Stimulated activated naive CD4-positive, alpha-beta T cell (primary cell): ENCODE data around the gene SYT7.

Source experiments
- DNase-seq, 6 experiments: peaks; one replicate each; lab custom pipeline; 2025; lab: John Stamatoyannopoulos, UW

SYT7 gene

DNA sequence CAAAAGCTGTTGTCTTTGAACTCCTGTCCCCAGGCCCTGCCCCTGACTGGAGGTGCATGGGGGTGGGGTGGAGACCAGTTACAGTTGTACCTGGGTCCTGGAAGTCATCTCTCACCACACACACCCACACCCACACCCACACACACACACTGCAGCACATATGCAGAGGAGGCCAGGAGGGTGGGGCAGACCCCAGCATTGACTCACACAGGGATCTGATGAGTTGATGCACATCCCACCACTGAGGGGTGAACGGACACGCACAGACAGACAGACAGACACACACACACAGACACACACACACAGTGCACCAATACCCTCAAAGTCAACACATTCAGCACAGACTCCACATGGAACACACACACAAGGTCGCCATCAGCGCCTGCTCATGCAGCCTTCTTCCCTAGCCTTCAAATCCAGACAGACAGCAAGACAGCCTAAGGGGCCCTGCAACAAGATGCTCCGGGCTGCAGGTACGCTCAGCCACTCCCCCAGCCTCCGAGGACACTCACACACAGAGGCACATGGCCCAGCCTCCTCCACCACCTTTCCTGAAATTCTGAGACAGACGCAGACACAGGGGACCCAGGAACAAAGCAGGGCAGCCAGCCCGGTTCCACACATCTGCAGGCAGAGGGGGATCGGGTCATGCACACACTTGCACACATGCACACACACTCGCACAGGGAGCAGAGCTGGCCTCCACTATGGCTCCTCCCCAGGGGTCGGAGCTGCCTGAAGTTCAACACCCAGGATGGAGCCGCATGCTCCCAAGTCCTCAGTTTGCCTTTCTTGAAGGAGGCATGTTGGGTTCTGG lies 26.5 kb downstream of the SYT7 start:
- DNase-seq = no peak

DNA sequence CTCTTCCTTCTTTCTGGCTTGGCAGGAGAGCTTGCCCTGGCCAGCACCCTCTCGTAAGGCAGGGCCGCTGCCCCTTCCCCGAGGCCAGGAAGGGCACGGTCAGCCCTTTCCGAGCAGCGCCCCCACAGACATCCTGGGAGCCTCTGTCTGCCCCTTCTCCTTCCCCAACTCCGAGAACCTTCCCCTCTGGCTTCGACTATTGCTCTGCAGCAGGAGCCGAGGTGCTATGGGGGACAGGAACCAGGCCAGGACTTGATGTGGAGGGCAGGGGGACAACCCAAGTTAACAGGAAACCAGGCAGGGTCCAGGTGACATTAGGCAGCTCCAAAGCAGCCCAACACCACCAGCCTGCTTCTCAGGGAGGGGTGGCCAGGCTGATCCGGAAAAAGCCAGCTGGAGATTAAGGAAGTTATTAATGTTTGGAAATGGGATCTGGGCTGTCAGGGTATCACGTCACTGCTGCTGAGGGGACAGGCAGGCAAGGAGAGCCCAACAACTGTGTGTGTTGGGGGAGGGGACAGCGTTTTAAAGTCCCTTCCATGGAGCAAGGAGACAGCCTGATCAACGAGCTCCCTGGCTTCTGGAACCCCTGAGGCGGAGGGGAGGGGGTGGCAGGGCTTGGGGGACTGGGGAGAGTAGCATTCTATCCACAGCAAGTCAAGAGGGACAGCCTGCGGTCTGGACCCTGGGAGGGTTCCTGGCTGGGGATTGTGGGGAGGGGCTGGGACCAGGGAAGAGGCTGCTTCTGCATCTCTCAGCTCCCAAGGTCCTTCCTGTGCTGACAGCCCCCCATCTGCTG lies 27.3 kb downstream of the SYT7 start:
- DNase-seq = no peak

DNA sequence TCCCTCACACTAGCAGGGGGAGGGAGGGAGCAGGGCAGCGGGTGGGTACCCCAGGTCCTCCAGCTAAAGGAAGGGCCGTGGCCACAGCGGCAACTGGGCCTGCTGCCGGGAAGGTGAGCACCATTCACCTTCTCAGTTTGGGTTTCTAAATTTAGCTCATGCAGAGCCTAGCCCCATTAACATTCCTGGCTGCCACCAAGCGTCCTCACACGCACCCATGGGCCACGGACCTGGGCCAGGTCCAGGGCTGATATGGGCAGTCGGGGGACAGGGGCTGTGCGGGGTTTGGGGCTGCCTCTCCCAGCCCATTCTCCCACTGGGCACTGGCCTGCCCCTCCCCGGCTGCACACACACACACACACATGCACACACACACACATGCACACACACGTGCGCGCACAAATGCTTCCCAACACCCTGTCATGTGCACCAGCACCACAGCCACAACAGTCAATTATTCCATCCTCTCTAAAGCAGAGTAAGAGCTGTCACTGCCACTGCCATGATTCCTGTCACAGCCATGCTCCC lies 28.7 kb downstream of the SYT7 start:
- DNase-seq = no peak

DNA sequence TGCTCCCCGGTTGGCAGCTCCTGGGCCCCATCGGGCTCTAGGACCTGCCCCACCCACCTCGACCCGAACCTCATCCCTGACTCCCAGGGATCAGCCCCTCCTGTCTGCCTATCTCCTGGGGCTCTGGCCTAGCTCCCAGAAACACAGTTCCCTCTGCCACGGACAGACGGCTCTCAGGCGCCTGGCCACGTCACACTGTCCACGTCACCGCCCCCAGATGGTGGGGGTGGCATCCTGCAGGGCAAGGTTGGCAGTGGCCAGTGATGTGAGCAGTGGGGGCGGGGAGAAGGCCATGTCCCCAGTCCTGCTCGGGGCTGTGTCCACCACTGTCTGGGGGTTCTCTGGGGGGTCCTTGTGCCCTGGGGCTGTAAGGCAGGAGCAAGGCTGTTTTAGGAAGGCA lies 29.2 kb downstream of the SYT7 start:
- no peak for DNase-seq

DNA sequence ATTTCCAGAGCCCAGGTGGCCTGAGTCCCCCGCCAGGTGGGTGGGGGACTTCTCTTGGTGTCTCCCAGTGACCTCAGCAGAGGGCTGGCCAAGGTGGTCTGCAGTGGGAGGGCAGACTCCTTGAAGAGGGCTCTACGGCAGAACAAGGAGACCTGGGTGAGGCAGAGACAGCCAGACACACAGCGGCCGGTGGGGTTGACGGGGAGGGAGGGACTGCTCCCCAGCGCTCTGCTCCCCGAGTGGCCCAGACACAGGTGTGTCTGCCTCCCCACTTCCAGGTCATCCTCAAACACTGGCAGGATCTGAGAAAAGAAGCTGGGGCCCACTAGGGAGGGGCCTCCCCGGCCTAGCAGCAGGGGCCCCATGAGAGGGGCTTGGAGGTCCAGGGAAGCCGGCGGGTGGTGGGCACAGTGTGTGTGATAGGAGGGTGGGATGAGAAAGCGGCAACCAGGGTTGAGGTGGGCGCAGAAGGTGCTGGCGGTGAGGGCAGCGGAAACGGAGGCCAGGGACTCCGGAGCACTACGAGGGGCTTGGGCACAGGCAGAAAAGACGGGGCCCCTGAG lies 30.1 kb downstream of the SYT7 start:
- DNase-seq = no peak

DNA sequence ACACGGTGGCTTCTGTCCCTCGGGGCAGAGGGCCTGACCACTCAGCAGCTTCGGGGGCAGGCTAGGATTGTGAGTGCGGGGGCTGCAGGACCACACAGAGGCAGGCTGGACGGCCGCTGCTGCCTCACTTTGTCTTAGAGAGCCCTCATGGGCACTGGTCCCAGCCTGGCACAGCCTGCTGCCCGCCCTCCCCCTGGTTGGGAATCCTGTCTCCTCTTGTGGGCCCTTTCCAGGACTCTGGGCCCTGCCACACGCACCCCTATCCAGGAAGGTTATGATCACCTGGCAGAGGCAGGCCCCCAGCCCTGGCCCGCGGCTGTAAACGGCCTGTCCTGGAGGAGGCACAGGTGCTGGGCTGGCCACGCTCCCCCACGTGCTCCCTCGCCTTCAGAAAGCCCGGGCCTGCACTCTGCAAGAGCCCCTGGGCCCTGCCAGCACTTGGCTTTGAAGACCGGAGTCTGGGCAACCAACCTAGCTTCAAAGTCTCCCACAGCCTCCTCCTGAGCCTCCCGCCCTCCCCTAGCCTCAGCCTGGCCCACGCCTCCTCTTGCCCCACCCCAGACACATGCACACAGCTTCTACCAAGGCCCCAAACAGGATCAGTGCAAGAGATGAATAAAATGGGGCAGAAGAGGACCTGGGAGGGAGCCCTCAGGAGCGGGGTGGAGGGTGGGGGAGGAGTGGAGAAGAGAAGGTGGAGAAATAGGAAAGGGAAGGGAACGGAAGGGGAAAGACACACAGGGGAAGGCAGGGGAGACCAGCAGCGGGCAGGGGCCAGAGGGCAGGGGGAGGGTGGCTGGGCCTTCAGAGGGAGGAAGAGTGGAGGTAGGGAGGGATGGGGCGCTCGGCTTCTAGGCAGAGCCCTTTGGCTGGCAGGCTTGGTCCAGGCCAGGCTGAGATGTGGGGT lies 31.0 kb downstream of the SYT7 start:
- DNase-seq = no peak

DNA sequence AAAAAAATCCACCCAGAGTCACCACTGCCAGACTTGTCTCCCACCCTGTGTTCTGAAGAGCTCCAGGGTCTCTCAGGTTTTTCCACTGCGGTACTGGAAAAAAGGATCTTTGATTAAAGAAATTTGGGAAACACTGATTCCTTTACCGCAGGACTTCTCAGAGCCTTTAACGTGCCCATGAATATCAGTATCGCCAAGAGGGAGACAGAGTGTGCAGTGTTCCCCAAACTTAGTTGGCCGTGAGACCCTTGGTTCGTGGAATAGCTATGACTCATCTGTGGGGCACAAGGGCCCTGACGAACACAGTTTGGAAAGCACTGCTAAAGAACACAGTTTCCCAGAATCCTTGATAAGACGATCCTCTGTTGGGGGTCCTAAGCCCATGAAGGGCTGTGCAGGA lies 31.7 kb downstream of the SYT7 start:
- DNase-seq = no peak

DNA sequence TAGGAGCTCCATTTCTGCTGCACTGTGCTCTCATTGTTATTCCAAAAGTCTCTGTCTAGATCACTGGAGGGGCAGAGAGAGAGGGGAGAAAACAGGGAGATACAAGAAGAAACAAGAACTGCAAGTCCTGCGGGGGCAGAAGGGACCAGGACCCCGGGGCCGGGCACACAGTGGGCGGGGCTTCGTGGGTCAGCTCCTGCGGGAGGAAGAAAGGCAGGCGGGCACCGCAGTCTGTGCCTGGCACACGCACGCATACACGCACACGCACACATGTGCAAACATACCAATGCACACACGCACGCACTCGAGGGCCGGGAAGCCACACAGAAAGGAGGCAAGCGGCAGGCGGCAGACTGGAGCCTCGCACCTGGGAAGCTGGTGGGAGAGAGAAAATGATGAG lies 33.6 kb downstream of the SYT7 start:
- DNase-seq = no peak

DNA sequence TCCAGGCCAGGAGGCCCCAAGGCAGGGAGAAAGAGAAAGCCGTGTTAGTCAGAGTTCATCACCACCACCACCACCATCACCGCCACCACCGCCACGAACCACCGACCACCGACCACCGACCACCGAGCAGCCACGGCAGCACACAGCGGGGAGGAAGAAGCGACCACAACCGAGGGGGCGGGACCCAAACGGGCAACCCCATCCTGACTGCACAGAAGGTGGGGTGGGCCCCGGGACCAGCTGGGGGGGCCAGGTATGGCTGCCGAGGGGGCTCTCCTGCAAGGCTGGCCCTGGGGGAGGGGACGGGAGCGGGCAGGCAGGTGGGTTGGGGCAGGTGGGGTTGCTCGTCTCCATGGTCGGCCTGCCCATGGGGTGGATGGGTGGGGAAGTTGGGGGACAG lies 34.2 kb downstream of the SYT7 start:
- DNase-seq = no peak

DNA sequence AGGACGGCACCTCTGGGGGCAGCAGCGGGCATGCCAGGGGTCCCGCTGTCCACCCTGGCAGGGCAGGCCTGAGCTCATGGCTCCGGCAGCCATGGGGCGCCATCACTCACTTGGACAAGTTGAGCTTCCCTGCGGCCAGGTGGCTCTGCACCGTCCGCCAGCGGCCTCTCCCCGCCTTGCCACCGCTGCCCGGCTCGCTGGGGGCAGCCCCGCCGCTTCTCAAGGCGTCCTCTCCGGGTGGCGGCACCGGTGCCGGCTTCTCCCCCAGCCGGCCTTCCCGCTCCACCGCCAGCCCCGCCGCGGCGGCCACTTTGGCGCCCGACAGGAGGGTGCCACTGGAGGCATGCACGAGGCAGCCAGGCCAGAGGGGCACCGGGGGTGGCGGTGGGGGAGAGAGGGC lies 35.0 kb downstream of the SYT7 start:
- DNase-seq = no peak

DNA sequence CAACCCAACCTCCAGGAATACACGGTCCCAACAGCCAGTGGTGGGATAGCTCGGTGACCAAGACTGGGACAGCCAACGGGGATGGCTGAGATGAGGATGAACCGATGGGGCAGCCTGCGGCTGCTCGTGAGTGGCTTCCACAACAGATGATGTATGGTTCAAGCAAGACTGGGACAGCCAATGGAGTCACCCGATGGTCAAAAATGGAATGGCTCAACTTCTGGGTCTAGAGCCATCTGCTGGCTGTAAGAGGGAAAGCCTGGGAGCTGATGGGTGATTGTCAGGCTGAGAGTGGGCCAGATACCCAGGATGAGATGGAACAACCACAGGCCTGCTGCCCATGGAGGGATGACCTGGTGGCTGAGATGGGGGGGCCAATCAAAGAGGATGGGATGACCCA lies 35.5 kb downstream of the SYT7 start:
- no peak for DNase-seq

DNA sequence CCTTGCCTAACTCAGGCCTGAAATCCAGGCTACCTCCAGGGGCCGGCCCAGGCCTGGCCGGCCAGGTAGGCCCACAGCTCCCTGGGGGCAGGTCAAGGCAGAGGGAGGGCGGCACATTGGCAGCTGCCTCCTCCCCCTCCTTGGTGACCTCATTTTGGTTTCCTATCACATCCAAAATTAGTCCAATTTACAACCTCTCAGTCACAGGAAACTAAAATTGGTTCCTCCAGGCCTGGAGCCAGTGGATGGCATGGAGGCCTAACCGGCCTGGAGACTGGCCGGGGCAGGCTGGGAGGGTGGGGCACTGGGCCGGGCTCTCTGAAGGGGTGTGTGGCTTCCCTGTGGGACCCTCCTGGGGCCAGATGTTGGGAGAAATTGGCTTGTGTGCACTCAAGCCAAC lies 36.4 kb downstream of the SYT7 start:
- no peak for DNase-seq

DNA sequence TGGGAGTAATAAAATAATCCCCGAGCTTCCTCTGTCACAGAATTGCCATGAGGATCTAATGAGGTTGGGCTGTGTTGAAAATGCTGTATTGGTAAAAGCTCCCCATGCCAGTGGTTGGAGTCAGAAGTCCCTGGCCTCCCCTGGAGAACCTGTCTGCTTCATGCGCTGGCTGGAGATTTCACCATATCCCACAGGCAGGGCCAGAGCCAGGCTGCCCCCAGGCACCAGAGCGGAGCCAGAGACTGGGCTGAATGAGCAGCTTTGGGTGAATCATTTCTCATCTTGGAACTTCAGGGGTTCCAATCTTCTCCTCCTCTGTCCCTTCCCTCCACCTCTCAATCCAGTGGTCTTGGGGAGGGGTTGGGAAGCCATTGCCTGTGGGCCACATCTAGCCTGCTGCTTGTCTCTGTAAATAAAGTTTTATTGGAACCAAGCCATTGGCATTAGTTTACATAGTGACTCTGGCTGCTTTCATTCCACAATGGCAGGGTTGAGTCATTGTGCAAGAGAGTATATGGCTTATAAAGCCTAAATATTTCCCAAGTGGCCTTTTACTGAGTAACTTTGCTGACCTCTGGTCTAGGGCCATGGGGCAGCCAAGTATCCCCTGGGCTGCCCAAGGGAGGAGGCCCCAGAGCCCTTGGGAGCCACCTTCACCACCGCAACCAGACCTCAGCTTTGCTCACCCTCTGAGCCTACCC lies 37.1 kb downstream of the SYT7 start:
- no peak for DNase-seq

DNA sequence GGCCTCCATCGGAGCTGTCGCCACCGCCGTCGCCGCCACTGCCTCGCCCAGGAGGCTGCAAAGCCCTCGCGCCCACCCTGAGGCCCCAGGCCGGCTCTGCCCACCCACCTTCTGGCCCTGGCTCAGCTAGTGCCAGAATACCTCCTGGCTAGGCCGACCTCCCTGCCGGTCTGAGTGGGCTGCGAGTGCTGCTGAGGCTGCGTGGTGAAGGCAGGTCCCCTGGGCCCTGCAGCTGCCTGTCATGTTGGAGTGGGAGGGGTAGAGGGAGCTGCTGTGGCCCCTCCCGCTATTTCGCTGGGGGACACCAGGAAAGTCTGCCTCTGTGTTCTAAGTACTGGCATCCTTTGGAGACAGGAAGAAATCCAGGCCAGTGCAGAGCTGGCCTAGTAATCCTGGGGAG lies 38.2 kb downstream of the SYT7 start:
- DNase-seq = no peak

DNA sequence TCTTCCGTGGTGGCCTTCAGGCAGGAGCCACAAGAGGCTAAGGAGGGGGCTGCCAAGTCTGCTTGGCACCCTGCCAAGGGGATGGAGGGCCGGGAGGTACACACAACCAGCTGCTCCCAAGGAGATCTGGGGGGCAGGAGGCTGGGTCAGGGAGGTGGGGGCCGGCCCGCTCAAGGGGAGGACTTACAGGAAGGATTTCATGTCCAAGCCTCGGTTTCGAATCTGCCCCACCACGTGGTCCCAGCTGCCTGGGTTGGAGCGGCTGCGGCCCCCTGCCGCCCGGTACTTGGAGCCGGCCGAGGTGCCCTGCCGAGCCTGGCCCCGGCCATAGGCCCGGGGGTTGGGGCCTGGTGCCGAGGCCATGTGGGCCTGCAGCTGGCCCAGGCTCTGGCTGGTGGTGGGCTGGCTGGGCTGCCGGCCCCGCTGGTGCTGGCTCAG lies 38.8 kb downstream of the SYT7 start:
- DNase-seq = no peak

DNA sequence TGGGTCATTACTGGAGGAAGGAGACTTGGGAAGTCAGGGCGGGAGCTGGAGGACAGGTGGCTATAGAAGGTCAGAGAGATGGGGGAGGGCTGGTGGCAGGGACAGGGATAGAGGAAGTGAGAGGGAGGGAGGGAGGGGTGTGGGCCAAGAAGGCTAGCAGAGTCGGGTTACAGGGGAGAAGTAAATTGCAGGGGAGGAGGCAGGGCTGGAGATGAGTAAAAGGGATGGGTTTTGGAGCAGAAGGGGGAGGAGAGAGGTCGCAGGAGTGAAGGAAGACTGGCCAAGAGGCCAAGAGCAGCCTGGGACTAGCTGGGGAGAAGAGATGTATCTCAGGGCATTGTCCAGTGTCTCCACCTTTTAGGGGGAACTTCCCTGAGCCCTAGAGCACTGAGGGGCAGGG lies 39.3 kb downstream of the SYT7 start:
- DNase-seq = no peak

DNA sequence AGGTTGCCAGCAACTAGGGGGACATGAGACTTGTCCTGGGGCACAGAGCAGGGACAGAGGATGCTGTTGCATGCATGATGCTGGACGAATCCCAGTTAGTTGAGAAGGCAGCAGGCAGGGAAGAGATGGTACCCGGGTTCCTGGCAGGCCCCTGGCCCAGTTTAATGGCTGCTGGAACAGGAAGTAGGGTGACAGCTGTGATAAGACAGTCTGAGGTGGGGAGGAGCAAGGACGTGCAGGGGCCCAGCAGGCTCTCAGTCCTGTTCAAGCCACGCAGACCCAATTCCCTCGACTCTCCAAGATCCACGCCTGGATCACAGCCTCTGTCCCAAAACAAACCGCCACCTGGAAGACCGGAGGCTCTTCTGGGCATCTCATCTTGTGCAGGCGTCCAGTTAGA lies 40.3 kb downstream of the SYT7 start:
- DNase-seq = no peak

DNA sequence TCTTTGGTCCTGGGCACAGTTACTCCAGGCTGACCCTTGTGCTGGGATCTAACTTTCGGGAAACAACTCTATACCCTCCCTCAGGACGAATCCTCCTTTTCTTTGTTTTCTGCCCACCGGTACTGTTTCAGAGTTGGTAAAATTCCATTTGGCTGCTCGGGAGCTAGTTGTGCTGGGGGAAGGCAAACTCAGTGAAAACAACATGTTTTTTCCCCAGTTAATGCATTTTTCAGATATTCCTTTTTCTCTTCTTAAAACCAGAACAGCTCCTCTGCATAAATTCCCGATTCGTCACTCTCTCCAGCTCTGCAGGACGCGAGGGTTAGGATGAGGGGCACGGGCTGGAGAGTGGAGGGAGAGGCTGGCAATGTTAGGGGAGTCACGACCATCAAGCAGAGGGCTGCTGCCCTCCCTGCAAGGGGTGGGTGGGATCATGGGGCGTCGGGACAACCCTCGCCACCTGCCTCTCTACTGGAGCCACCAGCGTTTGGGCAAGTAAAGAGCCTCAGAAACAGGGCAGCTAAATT lies 41.0 kb downstream of the SYT7 start:
- DNase-seq = no peak

DNA sequence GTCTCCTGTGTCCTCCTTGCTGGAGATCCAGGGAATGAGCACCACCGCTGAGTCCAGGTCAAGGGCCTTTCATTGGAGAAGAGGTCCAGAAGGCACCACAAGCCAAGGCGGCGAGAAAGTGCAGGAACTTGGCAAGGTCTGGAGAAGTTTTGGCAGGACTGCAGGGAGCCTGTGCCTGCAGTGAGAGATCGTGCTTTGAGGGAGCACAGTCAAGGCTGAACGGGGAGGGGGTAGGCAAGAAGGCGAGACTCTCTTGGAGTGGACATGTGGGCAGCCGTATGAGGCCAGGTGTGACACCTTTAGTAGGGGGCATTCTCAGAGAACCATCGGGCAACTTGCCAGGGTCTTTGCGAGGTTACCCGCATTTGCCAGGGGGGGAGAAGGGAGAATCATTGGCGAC lies 41.9 kb downstream of the SYT7 start:
- no peak for DNase-seq

DNA sequence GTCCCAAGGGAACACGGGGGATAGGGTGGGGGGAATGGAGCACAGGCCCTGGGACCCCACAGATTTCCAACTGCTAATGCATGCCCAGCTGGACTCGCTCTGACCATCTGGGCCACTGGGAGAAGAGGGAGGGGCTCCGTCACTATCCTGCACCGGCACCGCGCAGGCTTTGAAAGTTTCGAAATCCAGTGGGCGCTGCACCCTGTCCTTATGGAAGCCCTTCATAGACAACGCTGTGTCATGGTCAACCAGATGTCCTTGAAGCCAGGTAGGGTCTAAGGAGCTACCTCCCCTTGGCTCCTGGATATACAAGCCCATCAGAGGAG lies 42.3 kb downstream of the SYT7 start:
- DNase-seq = no peak

DNA sequence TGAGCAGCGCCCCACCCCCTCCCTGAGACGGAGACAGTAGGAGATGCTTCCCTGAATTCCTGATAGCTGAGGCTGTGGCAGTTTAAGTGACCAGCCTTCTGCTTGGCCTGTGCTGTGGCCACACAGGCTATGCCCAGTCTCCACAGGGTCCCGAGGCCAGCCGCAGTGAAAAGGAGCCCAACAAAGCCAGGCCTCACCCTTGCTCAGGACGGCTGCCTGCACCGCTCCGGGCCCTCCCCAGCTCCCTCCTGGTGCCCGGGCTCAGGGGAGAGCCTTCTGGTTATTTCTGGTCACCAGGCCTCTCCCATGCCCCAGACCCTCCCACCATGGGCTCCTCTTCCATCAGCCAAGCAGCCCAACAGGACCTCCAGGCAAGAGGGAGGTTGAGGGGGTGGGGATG lies 43.5 kb downstream of the SYT7 start:
- DNase-seq = no peak
